H1 (cell line): ENCODE measurements around the gene PLSCR3. TPM values are rescaled to one million over a fixed set of nuclear protein-coding genes. Genes with fewer than 3 reads are reported as not detected.

Experiments used
- ATF3 ChIP-seq: IDR thresholded peaks from 2 replicates; pipeline ENCODE4 v1.6.1; 2011; ENCODE audit warnings: low read depth, mild to moderate bottlenecking, low read length; ENCODE audit not compliant: insufficient read depth
- EGR1 ChIP-seq: IDR thresholded peaks from 2 replicates; pipeline ENCODE4 v1.6.1; 2011; ENCODE audit warnings: low read depth, low read length, borderline replicate concordance
- HDAC6 ChIP-seq: IDR thresholded peaks from one replicate; pipeline ENCODE4 v1.7.1; 2012; ENCODE audit warnings: low read depth, mild to moderate bottlenecking, inconsistent platforms, low read length, moderate library complexity
- MAX ChIP-seq: IDR thresholded peaks from 2 replicates; pipeline ENCODE4 v1.6.1; 2012; ENCODE audit warnings: inconsistent platforms
- SP1 ChIP-seq: IDR thresholded peaks from 2 replicates; pipeline ENCODE4 v1.6.1; 2011; ENCODE audit warnings: low read depth, low read length
- polyA plus RNA-seq, 7 experiments: library from polyadenylated mRNA; depleted of rRNA in 3 of 7; stranded (reverse) in 5 of 7; unstranded in 2 of 7; fragments of >200 nt in 5 of 7; fragments of 200-250 nt in 2 of 7; gene quantifications; 1 replicate in 5 of 7; 2 replicates in 1 of 7; 4 replicates in 1 of 7; pipeline versions ENCODE4 v1.2.1 to v1.2.3, GENCODE V29; 2011 to 2013; ENCODE audit warnings: missing spikeins in 2 of 7, mixed read lengths in 2 of 7
- total RNA-seq: library from RNA; stranded (reverse); fragmentation: NEBNext Ultra II Directional; extraction: Animal tissue kit (Norgen Biotek cat#: 25700); gene quantifications from 2 replicates; pipeline ENCODE4 v1.2.1, GENCODE V29; 2021

The PLSCR3 gene
- total and polyA plus RNA-seq, 2 of the 8 experiments (the other 6 are each of a cell fraction or from before 2014, with no cell fraction given) = 36.1 to 38.7 TPM

- TF ChIP-seq SP1 = no peak
- no peak for TF ChIP-seq ATF3
- TF ChIP-seq EGR1 = no peak
- 0 out of 2 replicates have a peak, but pooled peaks have one; percentile 3 for TF ChIP-seq MAX
- TF ChIP-seq HDAC6 = no peak
These were observed 9.3 kb upstream of the PLSCR3 start (continued) for GRCh38 chr17:7403727-7403976.
